Stimulated activated CD4-positive, alpha-beta T cell treated with anti-CD3 and anti-CD28 coated beads, Interleukin-15, amount 100 ng/mL, for 48 hours (primary cell): Measurements from ENCODE around the gene MYF5.

ENCODE experiments used
- DNase-seq, 2 donors: peaks; one replicate each; pipeline ENCODE4 v3.0.0-alpha.2; 2020; ENCODE audit warnings: low read depth in 2 of 2

MYF5 gene

GRCh38 chr12:80766210-80766609 is 49.5 kb downstream of the MYF5 start:
- DNase-seq = no peak

GRCh38 chr12:80766897-80767296 is 50.2 kb downstream of the MYF5 start:
- no peak for DNase-seq
